Suprapubic skin (tissue), 4 donors: Measurements from ENCODE around the gene HOXB9. TPM values are rescaled to one million over a fixed set of nuclear protein-coding genes. Genes with fewer than 3 reads are reported as not detected.

ENCODE experiments used
- DNase-seq, 2 donors: peaks; one replicate each; pipeline ENCODE4 v3.0.0-alpha.2; 2019; ENCODE audit warnings: low spot score in 2 of 2
- H3K27ac ChIP-seq: fragments of 200-600 bp; sonication (generic); one replicate; pipeline ENCODE4 v1.5.1; 2019
- H3K27me3 ChIP-seq: fragments of 200-600 bp; sonication (generic); one replicate; pipeline ENCODE4 v1.5.1; 2019
- H3K36me3 ChIP-seq: fragments of 200-600 bp; sonication (generic); one replicate; pipeline ENCODE4 v1.5.1; 2019
- H3K4me1 ChIP-seq: fragments of 200-600 bp; sonication (generic); one replicate; pipeline ENCODE4 v1.5.1; 2019
- H3K4me3 ChIP-seq: fragments of 200-600 bp; sonication (generic); one replicate; pipeline ENCODE4 v1.5.1; 2019; ENCODE audit warnings: mild to moderate bottlenecking
- H3K9me3 ChIP-seq: fragments of 200-600 bp; sonication (generic); one replicate; pipeline ENCODE4 v1.5.1; 2019
- CTCF ChIP-seq, 2 donors: fragments of 200-600 bp in 1 of 2; fragments of 450-650 bp in 1 of 2; sonication (generic) in 1 of 2; IDR thresholded peaks; one replicate each; pipeline ENCODE4 v1.5.1; 2016 to 2019; ENCODE audit warnings: antibody characterized with exemption in 2 of 2, mild to moderate bottlenecking in 1 of 2, moderate library complexity in 1 of 2
- EP300 ChIP-seq: sonication (generic); formaldehyde crosslinking; IDR thresholded peaks from one replicate; pipeline ENCODE4 v1.6.1; 2017; ENCODE audit warnings: antibody characterized with exemption
- POLR2A ChIP-seq, 2 donors: fragments of 450-650 bp; IDR thresholded peaks; one replicate each; pipeline ENCODE4 v1.6.1; 2017; ENCODE audit warnings: antibody characterized with exemption in 2 of 2, mild to moderate bottlenecking in 2 of 2, moderate library complexity in 2 of 2
- POLR2AphosphoS5 ChIP-seq, 3 donors: sonication (generic); formaldehyde crosslinking; IDR thresholded peaks; one replicate each; pipeline ENCODE4 v1.6.1; 2017; ENCODE audit warnings: antibody characterized with exemption in 3 of 3
- WGBS: methylation state at CpG from one replicate; pipeline ENCODE4 v1.1.5; 2018; 5-methylcytosine and 5-hydroxymethylcytosine counted together
- total RNA-seq, 4 donors: library from RNA; depleted of rRNA; stranded (reverse); fragments of >200 nt; gene quantifications; one replicate each; pipeline ENCODE4 v1.1.0, GENCODE V29; 2016

HOXB9 gene
- total RNA-seq, 4 donors from 2014 or later: 0.23 to 0.42 TPM; not detected in 2

GRCh38 chr17:48637323-48638260, 11.4 kb upstream of the HOXB9 start:
- H3K4me1 ChIP-seq: peaks cover 18% of the 10 kb centered on the region
- TF ChIP-seq POLR2A (IDR thresholded peaks at IDR 0.05) (no peak), CTCF (IDR thresholded peaks at IDR 0.05) (no peak), POLR2AphosphoS5 (IDR thresholded peaks at IDR 0.05) (no peak), EP300 (no peak)
- peaks cover 100% of the 10 kb centered on the region for H3K27me3 ChIP-seq
- H3K9me3 ChIP-seq: no peaks in the 10 kb centered on the region
- H3K27ac ChIP-seq: no peak overlapping the region
- no peaks in the 10 kb centered on the region for H3K36me3 ChIP-seq
- H3K4me3 ChIP-seq: no peak overlapping the region
- WGBS: 59% methylated on average over 18 of the region's 18 CpGs
- no peak for DNase-seq

GRCh38 chr17:48636177-48637018, 10.2 kb upstream of the HOXB9 start:
- 6% methylated on average over 24 of the region's 39 CpGs for WGBS
- peaks cover 100% of the 10 kb centered on the region for H3K27me3 ChIP-seq
- no peaks in the 10 kb centered on the region for H3K9me3 ChIP-seq
- no peak overlapping the region for H3K27ac ChIP-seq
- H3K36me3 ChIP-seq: no peaks in the 10 kb centered on the region
- peaks cover 12% of the 10 kb centered on the region for H3K4me1 ChIP-seq
- no peak overlapping the region for H3K4me3 ChIP-seq
- TF ChIP-seq CTCF (IDR thresholded peaks at IDR 0.05): peak in 1 of 2 donors; percentile 65
- no peak for TF ChIP-seq POLR2A (IDR thresholded peaks at IDR 0.05)
- peak in 1 of 2 donors; percentile 79 for DNase-seq

- WGBS: 69% methylated on average over 20 of the region's 20 CpGs
- H3K27ac ChIP-seq: no peak overlapping the region
- H3K9me3 ChIP-seq: no peaks in the 10 kb centered on the region
- H3K27me3 ChIP-seq: peaks cover 100% of the 10 kb centered on the region
- no peaks in the 10 kb centered on the region for H3K36me3 ChIP-seq
- TF ChIP-seq POLR2A (IDR thresholded peaks at IDR 0.05): no peak
- TF ChIP-seq POLR2AphosphoS5 (IDR thresholded peaks at IDR 0.05): no peak
- no peak for TF ChIP-seq EP300
- no peak for TF ChIP-seq CTCF (IDR thresholded peaks at IDR 0.05)
- no peak for DNase-seq
- no peak overlapping the region for H3K4me3 ChIP-seq
- H3K4me1 ChIP-seq: peaks cover 12% of the 10 kb centered on the region
Measured at GRCh38 chr17:48634493-48635208, 8.5 kb upstream of the HOXB9 start.

GRCh38 chr17:48633266-48633677, 7.1 kb upstream of the HOXB9 start:
- peaks cover 12% of the 10 kb centered on the region for H3K4me1 ChIP-seq
- DNase-seq: peak in 1 of 2 donors; percentile 38
- no peak for TF ChIP-seq POLR2AphosphoS5 (IDR thresholded peaks at IDR 0.05)
- TF ChIP-seq EP300: no peak
- no peak for TF ChIP-seq POLR2A (IDR thresholded peaks at IDR 0.05)
- TF ChIP-seq CTCF (IDR thresholded peaks at IDR 0.05): no peak
- WGBS: 40% methylated on average over 13 of the region's 35 CpGs
- H3K36me3 ChIP-seq: no peaks in the 10 kb centered on the region
- H3K27me3 ChIP-seq: peaks cover 100% of the 10 kb centered on the region
- H3K27ac ChIP-seq: no peak overlapping the region
- peak overlapping the region; percentile 13 for H3K4me3 ChIP-seq
- no peaks in the 10 kb centered on the region for H3K9me3 ChIP-seq
